ENCODE data around the gene IFNE.

DNA sequence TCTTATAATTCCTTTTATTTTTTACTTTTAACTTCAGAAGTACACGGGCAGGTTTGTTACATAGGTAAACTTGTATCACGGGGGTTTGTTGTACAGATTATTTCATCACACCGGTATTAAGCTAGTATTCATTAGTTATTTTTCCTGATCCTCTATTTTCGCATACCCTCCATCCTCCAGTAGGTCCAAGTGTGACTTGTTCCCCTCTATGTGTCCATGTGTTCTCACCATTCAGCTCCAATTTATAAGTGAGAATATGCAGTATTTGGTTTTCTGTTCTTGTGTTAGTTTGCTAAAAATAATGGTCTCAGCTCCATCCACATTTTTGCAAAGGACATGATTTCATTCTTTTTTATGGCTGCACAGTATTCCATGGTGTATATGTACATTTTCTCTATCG lies 43.1 kb upstream of the IFNE start:
- no peak for TF ChIP-seq POLR2A (IDR thresholded peaks at IDR 0.05)
- TF ChIP-seq, protein P1, sequence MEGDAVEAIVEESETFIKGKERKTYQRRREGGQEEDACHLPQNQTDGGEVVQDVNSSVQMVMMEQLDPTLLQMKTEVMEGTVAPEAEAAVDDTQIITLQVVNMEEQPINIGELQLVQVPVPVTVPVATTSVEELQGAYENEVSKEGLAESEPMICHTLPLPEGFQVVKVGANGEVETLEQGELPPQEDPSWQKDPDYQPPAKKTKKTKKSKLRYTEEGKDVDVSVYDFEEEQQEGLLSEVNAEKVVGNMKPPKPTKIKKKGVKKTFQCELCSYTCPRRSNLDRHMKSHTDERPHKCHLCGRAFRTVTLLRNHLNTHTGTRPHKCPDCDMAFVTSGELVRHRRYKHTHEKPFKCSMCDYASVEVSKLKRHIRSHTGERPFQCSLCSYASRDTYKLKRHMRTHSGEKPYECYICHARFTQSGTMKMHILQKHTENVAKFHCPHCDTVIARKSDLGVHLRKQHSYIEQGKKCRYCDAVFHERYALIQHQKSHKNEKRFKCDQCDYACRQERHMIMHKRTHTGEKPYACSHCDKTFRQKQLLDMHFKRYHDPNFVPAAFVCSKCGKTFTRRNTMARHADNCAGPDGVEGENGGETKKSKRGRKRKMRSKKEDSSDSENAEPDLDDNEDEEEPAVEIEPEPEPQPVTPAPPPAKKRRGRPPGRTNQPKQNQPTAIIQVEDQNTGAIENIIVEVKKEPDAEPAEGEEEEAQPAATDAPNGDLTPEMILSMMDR (IDR thresholded peaks at IDR 0.05): no peak
